Skin of body (tissue), 2 donors: Measurements from ENCODE around the gene PCGF6. TPM values are rescaled to one million over a fixed set of nuclear protein-coding genes. Genes with fewer than 3 reads are reported as not detected.

Source experiments
- DNase-seq: peaks from one replicate; lab custom pipeline; 2025; lab: John Stamatoyannopoulos, UW
- total RNA-seq: library from RNA; depleted of rRNA; stranded (reverse); fragments of >200 nt; gene quantifications from one replicate; pipeline ENCODE4 v1.2.3, GENCODE V29; 2014

The PCGF6 gene
- total RNA-seq, 1 donor from 2014 or later, result 8.9 TPM

DNA sequence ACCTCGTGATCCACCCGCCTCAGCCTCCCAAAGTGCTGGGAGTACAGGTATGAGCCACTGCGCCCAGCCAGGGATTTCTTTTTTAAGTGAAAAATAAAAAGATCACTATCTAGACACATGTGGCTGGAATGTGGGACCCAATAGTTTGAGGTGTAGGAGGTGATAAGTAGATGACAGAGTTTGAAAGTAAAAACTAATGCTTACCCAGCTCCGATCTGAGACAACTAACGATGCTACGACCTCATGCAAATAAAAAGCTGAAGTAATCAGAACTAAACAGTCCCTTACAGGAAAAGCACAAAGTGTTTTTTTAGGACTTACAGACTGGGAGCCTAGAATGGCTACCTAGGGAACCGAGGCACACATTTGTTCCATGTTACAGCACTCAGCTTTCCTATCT, 23.0 kb downstream of the PCGF6 start:
- no peak for DNase-seq

DNA sequence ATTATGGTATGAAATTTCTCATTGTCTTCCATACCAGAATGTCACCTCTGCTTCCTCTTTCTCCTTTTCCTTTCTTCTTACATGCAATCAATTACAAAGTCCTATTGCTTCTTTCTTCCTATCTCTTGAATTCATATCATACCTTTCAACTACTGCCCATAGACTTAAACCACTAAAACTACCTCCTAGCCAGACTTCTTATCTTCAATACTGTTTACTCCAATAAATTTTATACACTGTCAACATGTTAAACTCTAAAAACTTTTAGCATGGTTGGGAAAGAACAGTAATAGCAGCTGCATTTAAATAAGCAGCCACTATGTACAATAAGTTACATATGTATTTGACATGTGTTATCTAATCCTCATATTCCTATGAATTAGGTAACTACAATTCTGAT, 34.9 kb downstream of the PCGF6 start:
- DNase-seq, result no peak

DNA sequence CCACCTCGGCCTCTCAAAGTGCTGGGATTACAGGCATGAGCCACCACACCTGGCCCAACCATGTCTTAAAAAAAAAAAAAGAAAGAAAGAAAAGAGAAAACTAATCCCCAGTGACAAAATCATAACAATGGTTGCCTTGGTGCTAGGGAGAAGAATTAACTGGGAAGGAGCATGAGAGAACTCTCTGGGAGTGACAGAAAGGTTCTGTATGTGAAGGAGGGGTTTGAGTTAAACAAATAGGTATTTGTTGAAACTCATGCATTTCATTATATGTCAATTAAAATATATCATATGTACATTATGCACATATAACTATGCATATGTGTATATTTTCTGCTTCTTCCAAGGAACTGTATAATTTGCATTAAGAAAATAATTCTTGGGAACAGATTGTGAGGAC, 40.7 kb downstream of the PCGF6 start:
- no peak for DNase-seq

DNA sequence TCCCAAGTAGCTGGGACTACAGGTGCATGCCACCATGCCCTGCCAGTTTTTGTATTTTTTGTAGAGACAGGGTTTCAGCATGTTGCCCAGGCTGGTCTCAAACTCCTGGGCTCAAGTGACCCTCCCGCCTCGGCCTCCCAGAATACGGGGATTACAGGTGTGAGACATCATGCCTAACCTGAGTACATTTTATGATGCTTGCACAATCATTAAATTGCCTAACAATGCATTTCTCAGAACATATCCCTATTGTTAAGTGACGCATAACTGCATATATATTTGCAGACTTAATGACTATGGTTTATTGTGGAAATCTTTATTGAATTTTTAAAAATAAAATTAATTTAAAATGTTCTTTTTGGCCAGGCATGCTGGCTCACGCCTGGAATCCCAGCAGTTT, 43.3 kb downstream of the PCGF6 start:
- no peak for DNase-seq

DNA sequence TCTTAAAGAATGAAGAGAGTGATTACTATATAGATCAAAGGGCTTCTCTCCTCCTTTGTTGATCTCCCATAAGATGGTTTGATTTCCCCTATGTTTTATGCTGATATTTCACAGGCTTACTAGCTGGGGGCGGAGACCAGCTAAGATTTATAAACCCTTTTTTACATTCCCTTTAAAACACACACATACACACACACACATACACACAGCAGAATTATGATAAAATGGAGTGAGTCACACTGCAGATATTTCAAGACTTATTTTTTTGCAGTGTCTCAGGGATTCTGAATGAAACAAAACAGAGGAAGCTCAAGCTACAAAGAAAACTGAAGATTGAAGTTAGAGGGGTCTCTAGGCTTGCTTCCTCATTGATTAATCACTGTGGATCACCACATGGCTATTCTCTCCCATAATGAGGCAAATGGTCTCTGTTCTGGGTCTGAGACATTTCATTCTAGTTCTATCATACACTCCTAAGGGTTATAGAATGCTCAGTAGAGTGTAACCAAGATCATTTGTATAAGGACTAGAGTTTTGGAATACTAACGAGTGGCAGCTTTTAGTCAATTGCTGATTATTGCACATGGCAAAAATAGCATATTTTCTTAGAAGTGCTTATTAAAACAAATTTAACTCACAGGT, 55.4 kb downstream of the PCGF6 start:
- DNase-seq, result no peak

DNA sequence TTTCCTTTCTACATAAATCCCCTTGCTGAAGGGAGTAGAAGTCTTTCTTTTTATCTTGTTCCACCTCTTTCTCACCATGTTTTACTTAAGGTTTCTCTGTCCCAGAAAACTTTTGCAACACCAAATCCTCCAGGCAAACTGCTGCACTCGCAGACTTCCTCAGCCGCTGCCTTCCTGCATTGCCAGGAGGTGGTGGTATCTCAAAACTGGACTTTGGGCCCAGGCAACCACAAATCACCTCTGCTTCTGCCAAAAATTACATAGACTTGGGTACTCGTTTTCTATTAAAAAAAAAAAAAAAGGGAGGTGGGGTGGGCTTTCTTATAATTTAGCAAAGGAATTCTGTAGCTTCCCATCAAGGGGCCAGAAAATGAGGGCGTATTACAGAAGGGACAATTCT, 59.4 kb downstream of the PCGF6 start:
- no peak for DNase-seq

DNA sequence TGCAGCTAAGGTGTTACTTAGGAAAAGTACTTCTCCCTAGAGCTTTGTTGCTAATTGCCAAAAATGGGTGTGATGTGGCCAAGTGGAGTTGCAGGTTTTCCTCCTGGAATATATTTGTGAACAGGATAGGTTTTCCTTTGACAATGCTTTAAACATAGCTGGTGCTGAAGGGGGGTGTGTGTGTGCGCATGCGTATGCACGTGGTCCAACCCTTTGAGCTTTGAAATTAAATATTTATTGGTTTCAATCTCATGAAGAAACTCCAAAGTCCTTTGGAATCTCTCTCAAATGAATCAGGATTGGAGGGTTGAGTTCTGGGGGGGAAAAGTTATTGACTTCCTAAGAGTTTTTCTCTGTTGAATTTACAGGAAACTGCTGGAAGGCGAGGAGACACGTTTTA, 62.9 kb downstream of the PCGF6 start:
- no peak for DNase-seq

DNA sequence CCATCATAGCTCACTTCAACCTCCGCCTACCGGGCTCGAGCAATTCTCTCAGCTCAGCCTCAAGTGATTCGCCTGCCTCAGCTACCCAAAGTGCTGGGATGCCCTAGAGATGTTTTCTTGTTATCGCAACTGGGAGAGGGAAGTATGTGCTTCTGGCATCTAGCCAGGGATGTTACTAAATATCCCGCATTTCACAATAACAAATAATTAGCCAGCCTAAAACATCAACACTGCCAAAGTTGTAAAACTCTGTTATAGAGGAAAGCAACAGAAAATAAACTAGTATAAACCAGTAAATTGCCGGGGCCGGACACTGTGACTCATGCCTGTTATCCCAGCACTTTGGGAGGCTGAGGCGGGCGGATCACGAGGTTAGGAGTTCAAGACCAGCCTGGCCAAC, 66.8 kb downstream of the PCGF6 start:
- no peak for DNase-seq

DNA sequence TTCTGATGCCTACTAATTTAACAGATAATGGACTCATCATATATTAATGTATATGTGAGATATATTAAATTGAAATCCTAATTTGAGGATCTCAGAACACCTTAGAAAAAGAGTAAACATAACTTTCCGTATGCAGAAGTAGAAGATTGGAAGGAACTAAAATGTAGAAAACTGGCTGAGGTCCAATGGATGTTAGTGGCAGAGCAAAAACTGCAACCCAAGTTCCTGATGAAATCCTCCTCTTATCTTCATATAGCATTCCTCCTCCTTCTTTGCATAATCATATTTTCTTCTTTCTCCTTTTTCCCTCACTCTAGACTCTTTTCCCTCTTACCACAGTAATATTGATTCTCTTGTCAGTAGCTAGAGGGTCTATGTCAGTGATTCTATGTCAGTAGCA, 68.0 kb downstream of the PCGF6 start:
- DNase-seq, result no peak

DNA sequence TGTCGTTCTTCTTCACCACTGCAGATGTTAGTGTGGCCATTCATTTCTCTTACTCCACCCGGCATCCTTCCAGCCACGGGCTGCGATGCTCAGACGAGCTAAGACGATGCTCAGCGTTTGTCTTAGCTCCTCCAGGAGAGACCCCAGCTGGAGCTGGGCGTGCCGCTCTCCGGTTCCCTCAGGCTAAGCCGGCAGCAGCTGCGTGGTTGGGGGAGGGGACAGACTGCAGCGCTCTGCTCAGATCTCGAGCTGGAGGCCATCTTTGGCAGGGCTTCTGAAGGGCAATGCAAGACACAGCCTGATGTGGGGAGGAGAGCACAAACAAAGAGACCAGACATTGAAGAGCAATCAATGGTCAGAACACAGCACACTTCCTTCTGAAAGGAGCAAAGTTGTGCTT, 69.2 kb downstream of the PCGF6 start:
- no peak for DNase-seq

DNA sequence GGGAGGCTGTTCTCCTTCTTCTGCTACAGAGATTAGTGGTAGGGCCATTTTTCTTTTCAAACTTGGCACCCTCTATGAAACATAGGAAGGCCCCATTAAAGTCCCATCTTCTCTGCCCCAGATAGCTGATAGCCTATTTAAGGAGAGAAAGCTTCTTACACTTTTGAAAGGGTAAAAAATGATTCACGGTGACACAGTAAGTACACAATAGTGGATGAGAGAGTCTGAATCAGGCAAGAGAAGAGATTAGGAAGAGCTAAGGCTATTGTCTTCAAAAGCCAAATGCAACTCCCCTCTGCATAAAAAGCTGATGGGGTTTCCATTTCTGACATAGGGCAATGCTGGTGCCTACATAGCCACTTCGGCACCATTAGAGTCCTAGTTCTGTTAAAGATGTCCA, 70.4 kb downstream of the PCGF6 start:
- no peak for DNase-seq

DNA sequence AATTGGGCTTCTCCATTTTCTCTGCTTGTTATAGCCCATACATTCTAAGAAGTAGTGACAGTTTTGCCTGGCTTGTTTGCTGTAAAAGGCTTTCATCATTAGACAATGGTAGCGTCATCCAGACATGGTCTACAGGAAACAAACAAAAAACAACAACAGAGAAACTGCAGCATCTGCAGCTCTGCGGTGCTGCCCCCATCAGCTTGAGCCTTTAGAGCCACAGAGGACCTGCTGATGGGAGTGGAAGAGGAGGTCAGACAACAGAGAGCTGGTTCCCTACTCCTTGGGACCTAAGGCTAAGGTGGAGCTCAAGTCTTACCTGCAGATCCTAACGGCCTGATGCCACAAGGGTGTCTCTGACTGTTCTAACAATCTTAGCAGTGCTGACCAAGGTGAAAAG, 70.9 kb downstream of the PCGF6 start:
- DNase-seq, result no peak

DNA sequence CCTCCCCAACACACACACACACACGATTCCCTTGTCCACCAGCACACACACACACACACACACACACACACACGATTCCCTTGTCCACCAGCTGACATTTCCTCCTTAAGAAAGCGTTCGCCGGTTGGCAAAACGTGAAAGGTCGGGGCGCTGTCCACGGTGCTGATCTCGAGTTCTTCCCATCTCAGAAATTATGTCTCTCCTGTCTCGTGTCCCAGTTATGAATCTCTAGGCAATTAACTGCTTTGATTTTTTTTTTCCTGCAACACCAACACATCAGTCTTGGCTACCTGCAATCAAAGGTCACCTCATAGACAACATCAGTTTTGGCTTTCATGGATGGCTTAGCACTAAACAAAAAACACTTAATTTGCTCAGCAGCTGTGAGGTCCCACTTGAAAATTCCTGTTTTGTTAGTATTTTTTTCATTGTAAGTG, 72.1 kb downstream of the PCGF6 start:
- no peak for DNase-seq

DNA sequence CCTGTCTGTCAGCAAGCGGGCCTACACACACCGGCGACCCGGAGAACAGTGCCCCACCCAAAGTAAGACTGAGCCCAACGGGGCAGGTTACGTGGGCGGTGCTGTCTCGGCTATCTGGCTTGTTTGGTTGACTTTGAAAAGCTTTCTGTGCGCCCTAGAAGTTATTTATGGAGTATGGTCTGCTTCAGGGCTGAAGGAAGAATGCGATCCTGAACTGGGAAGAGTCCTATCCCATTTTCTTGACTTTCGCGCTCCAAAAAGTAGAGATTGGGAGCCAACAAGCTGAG, 72.5 kb downstream of the PCGF6 start:
- DNase-seq, result no peak

DNA sequence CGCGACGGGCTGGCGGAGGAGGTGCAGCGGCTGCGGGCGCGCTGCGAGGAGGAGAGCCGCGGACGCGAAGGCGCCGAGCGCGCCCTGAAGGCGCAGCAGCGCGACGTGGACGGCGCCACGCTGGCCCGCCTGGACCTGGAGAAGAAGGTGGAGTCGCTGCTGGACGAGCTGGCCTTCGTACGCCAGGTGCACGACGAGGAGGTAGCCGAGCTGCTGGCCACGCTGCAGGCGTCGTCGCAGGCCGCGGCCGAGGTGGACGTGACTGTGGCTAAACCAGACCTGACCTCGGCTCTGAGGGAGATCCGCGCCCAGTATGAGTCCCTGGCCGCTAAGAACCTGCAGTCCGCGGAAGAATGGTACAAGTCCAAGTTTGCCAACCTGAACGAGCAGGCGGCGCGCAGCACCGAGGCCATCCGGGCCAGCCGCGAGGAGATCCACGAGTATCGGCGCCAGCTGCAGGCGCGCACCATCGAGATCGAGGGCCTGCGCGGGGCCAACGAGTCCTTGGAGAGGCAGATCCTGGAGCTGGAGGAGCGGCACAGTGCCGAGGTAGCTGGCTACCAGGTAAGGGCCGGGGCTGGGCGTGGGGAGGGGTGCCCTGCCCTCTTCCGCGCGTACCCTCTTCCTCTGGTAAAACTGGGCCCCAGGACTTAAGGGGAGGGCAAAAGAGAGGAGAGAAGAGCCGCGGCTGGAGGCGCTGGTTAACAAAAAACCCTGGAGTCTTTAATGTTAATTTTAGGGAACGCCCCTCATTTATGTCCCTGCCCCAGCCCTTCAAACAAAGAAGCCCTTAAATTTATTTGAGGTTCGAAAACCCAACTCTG, 73.0 kb downstream of the PCGF6 start:
- no peak for DNase-seq

DNA sequence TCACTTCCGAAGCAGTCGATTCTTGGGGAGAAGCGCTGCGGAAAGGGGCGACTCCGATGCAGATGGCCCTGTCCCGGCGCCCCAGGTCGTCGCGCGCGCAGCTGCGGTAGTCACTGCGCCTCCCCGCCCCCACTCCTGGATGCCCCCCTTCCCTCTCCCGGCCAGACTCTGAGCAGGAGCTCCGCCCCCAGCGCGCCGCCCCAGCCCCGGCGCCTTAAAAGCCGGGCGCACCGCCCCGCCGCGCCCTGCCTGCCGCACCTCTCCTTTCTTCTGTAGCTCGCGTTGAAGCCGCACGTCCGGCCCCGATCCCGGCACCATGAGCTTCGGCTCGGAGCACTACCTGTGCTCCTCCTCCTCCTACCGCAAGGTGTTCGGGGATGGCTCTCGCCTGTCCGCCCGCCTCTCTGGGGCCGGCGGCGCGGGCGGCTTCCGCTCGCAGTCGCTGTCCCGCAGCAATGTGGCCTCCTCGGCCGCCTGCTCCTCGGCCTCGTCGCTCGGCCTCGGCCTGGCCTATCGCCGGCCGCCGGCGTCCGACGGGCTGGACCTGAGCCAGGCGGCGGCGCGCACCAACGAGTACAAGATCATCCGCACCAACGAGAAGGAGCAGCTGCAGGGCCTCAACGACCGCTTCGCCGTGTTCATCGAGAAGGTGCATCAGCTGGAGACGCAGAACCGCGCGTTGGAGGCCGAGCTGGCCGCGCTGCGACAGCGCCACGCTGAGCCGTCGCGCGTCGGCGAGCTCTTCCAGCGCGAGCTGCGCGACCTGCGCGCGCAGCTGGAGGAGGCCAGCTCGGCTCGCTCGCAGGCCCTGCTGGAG, 73.8 kb downstream of the PCGF6 start, which contains the start of gene INA:
INA (plus strand) TSS at position 243 of the 817 bp plus-strand sequence; CDS start at position 317, 74 bp downstream.
- no peak for DNase-seq

DNA sequence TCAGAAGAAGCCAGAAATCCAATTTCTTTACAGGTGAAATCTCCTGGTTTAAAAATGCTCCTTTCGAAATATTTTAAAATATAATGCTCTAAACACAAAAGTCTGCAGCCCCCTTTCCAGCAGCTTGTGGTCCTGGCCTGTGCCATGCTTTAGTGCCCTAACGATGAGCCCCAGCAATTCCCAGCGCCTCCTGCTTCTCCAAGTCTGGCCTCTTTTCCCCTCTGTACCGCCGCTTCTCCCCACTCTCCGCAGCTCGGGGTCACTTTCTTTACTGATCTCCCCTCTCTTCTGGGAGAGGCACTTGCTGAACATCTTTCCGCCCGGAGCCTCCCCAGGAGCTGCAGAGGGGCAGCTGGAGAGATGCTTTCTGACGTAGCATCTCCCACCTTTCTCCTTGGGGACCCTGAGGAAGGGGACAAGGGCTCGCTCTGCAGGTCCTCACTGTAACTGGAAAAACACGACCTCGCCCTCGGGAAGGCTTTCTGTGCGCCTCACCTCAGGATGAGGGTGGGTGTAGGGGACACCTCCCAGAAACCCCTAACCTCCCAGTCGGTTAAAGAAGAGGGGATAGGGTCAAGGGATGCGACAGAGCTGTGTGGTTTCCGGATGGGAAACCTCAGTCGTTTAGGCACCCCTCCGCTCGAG, 74.6 kb downstream of the PCGF6 start:
- DNase-seq, result no peak

DNA sequence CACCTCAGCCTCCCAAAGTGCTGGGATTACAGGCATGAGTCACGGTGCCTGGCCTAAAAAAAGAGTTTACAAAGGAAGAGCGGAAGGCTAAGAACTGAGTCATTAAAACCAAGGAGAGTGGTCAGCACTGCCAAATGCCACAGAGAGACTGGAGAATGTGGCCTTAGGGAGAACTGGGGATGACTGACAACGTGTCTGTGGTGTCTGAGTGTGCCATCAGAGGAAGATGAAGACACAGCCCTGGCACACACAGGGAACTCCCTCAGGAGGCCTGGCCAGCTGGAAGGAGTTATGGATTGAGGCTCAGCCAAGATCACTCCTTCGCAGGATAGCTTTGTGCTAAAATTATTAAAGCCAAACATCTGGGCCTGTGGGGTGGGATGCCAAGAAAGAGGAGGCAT, 77.9 kb downstream of the PCGF6 start:
- DNase-seq, result peak; percentile 6

DNA sequence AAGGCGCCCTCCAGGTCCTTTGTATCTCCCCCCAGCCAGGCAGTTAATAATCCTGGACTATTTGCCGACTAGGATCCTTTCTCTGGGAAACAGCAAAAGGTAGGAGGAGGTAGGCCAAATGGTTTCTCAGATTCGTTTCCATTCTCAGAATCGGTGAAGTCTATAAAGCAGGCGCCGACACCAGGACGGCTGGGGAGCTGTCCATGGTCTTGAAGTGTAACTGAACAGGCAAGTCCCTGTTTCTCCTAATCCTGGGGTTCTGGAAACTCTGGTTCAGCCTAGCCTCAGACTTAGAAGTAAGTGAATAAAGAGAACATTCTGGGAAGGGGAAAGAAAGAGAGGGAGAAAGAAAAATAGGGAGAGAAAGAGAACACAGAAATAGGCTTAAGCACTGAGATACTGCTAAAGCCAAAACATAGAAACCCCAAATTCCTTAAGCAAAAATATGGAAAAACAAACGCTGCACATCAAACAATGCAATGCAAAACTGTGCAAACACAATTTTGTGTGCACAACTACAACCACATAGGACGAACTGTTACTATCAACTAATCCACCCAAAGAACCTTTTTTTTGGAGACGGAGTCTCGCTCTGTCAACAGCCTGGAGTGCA, 85.1 kb downstream of the PCGF6 start:
- DNase-seq, result no peak

DNA sequence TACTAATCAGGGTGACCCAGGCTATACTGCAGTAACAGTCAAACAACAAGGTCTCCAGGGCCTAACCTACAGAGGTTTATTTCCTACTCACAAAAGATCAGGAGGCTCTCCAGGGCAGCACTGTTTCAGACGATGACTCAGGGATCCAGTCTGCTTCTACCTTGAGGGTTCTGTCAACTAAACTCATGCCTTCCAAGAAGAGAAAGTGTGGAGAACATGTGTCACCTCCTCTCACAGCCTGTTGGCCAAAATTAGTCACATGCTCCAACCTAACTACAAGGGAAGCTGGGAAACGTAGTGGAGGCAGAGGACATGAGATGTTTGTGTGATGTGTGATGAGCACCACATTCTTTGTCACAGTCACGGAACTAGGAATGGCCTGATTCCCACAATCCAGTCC, 88.7 kb downstream of the PCGF6 start:
- no peak for DNase-seq

DNA sequence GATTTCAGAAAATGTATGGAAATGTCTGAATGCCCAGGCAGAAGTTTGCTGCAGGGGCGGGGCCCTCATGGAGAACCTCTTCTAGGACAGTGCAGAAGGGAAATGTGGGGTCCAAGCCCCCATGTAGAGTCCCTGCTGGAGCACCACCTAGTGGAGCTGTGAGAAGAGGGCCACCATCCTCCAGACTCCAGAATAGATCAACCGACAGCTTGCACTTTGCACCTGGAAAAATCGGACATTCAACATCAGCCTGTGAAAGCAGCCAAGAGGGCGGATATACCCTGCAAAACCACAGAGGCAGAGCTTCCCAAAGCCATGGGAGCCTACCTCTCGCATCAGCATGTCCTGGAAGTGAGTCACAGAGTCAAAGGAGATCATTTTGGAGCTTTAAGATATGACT, 91.0 kb downstream of the PCGF6 start:
- DNase-seq, result no peak
